TTC549 (cell line): ENCODE measurements around the gene GSX2.
A peak's percentile ranks its signal among the peaks of the same experiment; 100 is the strongest.
"Not testable (repeated sequence)": the region's sequence is repeated elsewhere in the genome, so short reads cannot be mapped to it uniquely, and the experiment has no call there.

ENCODE experiments used
- FAIRE-seq: peaks from 2 replicates; lab custom pipeline; 2012; peaks lifted over from hg19 to GRCh38; lab: Jason Lieb, UNC

GSX2 gene

DNA sequence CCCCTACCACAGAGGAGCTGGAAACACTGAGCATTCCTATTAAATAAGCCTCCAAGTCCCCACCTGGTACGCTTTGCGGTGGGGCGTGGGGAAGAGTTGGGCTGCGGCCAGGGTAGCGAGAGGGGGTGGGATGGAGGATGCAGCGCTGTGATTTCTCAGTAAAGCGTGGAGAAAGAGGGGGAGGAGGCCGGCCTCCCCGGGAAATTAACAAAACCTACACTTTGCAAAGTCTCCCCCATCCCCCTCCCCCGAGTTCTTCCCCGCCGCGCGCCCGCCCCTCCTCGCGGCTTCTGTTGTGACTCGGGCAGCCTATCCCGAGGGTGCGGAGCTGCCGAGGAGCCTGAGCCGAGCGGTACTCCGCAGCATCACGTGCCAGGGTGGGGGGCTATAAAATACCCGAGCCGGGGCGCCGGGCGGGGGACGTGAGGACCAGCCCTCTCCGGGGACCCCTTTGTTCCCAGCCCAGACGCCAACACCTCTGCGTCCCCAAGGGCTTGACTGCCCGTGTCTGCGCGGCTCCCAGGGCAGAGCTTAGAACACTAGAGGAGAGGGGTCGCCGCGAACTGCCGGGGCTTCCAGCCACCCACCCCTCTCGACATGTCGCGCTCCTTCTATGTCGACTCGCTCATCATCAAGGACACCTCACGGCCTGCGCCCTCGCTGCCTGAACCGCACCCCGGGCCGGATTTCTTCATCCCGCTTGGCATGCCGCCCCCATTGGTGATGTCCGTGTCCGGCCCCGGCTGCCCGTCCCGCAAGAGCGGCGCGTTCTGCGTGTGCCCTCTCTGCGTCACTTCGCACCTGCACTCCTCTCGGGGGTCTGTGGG, at the start of gene GSX2:
GSX2 (plus strand) TSS at position 416 of the 827 bp plus-strand sequence; CDS start at position 598, 182 bp downstream.
- FAIRE-seq = no peak

DNA sequence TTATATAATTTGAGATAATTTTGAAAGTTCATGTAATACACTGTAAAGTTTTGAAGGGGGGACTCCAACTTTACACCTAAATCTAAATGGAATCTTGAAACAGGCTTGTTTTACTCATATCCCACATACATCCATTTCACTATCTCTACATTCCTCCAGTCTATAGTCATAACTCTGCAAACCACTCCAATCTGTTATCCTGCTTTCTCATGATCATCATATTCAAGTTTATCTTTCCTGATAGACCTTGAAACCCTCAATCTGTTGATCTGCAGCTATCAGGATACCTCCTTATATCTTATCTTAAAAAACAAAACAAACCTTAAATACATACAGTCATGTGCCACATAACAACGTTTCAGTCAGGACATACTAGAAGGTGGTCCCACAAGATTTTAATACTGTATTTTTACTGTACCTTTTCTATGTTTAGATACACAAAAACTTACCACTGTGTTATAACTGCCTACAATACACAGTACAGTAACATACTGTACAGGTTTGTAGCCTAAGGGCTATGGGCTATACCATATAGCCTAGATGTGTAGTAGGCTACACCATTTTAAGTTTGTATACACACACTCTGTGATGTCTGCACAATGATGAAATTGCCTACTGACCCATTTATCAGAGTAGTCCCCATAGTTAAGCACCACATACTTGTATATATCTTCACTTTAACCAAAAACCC, 49.6 kb upstream of the GSX2 start:
- no peak for FAIRE-seq

DNA sequence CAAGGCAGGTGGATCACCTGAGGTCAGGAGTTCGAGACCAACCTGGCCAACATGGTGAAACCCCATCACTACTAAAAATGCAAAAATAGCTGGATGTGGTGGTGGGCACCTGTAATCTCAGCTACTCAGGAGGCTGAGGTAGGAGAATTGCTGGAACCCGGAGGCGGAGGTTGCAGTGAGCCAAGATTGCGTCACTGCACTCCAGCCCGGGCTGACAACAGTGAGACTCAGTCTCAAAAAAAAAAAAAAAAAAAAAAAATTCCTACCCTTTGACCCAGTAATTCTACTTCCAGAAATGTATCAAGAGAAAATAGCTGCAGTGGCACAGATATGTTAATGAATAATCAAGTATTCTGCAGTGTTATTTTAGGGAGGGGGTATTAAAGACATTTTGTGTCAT, 46.6 kb upstream of the GSX2 start:
- not testable (repeated sequence) for FAIRE-seq

DNA sequence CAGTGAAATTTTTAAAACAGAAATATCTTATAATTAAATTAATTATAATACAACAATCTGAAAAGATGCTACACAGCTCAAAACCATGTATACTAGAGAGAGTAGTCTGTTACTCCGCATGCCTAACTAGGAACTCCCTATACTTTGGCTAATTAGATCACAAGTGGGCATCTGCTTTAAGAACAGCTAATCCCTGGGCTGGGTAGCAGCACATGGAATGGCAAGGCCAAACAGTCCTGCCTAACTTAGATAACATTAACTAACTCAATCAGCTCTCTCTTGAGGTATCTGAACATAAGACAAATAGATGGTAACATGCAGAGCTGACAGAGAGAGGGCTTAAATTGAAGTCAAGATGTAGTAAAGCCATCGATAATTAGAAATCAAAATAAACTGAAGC, 45.5 kb upstream of the GSX2 start:
- no peak for FAIRE-seq

DNA sequence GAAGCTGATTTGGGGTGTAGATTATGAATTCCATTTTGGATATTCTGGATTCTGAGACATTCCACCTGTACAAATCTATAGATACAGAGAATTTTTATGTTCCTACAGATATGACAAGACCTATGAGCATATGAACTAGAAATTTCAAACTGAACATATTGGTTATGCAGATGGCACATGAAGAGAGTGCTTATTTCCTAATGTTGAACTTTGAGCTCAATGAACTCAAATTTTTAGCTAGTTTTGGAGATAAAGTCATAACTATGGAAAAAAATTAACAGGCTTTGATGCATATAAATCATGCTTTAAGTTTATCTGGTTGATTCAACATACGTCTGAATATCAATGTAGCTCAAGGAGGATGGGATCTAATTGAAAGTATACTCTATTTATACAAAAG, 44.5 kb upstream of the GSX2 start:
- no peak for FAIRE-seq

DNA sequence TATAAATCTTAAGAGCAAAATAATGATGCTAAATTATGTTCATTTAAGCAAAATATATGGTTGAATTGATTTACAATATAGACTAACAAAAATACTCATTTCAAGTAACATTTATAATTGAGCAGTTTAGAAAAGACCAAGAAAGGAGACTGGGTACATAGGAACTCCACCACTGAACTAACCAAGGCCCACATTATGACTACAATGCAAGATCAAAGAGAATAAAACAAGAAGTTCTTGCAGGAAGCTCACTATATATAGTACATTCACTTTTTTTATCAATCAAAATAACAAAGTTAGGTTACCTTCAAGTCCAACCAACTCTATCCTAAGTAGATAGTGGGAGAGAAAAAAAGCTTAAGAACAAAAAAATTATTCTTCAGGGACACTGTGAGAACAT, 43.6 kb upstream of the GSX2 start:
- FAIRE-seq = no peak

DNA sequence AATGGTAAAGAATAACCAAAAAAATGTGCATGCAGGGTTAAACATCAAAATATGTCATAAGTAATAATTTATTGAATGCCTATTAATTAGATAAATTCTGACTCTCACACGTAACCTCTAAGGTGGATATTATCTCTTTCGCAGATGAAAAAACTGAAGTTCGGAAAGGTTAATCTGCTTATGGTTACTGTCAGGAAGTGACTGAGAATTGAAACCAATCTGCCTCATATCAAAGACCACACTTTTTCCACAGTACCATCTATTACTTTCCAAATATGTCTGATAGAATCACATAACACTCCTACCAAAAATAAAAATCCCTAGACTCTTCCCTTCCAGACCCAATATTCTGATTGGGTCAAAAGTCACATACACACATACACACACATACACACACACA, 41.8 kb upstream of the GSX2 start:
- FAIRE-seq = no peak

DNA sequence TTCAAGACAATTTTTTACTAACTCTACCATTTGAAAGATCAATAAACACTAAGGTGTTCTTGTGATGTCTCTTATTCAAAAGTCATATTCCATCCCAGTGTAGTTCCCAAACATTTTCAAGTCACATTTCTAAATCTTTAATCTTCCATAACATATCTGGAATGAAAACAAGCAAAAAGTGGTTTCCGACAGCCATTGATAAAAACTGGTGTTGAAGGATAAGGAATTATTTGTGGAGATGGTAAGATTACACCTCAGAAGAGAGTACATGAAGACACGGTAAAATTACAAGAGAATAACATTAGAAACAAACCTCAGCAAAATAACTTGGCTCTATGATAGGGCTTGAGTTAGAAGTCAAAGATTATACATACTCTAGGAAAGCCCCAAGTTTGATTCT, 39.8 kb upstream of the GSX2 start:
- FAIRE-seq = no peak

DNA sequence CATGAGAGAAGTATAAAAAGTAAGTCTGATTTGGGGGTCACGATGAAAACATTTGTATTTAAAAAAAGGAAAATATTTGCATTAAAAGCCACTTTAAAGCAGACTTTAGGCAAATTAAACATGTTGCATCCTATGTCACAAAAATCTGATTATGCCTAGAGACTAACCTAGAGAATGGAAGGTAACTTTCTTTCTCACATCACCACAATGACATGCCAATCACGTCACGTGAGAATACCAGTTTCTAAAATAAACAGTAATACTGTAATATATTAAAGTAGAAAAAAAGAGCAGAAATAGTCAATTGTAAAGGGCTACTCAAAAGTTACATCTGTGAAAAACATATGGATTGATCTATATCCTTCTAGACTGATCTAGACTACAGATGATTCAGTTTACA, 38.9 kb upstream of the GSX2 start:
- no peak for FAIRE-seq

DNA sequence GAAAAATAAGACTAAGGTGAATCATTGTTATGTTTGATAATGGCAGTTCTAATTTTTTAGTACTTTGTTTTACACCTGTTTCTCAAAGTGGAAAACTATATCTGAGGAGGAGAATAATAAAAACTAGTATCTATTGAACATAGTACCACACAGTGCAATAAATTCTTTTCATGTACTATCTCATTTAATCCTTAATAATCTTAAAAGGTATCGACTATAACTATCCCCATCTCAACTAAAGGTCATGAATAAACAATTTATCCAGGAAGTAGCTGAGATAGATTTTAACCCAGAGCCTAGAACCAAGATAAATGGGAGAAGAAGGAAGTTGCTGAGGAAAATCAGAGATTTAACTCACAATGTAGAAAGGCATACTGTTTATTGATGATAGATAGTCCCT, 38.1 kb upstream of the GSX2 start:
- FAIRE-seq = no peak

DNA sequence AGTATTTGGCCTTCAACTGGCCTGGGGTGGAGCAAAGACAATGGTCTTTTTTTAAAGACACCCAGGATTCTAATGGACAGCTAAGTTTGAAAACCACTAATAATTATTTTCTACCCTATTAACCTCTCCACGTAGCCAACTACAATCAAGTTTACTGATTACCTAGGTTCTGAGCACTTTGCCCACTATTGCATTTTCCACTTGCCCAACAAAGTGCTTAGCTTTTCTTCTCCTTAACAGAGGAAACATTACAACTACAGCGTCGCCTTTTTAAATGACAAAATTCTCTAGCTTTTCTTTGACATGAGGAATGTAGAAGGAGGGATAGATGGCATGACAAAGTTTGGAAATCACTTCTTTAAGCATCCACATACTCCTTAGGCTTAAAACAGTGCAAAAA, 37.6 kb upstream of the GSX2 start:
- FAIRE-seq = no peak

DNA sequence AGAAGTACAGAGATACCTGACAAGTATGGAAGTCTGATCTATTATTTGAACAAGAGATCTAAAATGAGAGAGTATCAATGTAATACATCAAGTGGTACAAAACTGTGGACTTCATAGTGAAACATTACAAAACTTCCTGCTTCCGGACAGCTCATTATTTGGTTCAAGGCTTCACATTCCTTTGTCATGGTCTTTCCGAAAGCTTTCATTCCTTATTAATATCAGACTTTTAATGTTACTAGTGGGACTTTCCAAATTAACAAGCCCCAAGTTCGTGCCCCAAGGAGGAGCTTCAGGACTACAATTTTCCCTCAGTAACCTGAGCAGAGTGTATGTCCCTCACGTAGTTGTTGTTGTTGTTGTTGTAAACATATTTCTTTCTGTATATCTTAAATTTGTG, 36.7 kb upstream of the GSX2 start:
- no peak for FAIRE-seq

DNA sequence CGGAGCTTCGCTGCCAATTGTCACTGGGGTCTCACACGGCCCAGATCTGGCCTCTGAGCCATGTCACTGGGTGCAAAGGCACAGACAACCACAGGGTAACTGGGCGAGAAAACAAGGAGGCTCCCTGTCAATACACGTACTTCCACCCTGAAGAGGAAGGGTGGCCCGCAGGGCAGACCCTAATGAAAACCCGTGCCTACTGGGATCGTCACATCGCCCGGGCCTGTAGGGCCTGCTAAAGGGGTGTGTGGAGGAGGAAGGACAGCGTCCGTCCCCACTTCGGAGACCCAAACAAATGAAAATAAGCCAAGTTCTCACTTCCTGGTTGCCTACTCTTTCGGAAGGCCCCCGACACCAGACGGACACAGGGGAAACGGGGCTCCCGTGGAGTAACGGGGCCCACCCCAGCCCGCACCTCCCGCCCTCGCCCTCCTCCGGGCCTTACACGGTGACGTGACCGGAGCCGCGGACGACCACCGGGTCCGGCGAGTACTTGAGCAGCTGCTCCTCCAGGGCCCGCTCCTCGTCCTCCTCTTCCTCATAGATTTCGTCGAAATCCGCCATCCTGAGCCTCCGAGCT, 36.1 kb upstream of the GSX2 start:
- no peak for FAIRE-seq

DNA sequence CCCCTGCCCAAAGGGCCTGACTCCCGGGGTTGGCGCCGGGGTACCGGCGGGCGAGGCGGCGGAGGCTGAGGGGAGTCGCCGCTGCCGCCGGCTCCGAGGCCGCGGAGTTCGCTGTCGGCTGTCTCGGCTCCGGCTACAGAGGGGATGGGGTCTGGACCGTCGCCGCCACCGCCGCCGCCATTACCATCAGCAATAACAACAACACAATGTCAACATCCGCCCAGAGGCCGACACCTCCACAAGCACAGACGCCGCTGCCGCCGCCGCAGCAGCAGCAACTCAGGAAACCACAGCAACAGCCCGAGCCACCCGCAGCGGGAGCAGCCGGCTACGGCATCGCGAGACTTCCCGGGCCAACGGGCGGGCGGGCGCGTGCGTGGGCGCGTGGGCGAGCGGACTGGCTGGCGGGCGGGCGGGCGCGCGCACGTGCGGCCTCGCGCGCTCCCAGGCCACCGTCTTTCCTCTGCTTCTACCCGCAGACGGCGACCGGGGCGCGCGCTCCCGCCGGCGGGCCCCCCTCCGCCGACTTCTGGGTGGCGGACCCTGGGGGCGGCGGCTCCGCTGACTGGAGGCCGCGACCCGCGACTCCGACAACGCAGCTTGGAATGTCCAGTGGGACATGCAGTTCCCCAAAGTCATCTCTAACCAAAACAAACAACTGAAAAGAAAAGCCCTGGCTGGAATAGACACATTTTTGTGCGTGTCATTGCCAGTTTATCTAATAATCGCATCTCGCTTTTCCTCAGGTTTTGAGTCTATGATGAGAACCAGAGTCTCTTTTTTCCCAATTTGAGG, 35.4 kb upstream of the GSX2 start, which contains the start of gene CHIC2:
CHIC2 (minus strand) TSS at position 289 of the 795 bp plus-strand sequence. CDS start 305 bp downstream, outside the sequence.
- peak; percentile 60 for FAIRE-seq

DNA sequence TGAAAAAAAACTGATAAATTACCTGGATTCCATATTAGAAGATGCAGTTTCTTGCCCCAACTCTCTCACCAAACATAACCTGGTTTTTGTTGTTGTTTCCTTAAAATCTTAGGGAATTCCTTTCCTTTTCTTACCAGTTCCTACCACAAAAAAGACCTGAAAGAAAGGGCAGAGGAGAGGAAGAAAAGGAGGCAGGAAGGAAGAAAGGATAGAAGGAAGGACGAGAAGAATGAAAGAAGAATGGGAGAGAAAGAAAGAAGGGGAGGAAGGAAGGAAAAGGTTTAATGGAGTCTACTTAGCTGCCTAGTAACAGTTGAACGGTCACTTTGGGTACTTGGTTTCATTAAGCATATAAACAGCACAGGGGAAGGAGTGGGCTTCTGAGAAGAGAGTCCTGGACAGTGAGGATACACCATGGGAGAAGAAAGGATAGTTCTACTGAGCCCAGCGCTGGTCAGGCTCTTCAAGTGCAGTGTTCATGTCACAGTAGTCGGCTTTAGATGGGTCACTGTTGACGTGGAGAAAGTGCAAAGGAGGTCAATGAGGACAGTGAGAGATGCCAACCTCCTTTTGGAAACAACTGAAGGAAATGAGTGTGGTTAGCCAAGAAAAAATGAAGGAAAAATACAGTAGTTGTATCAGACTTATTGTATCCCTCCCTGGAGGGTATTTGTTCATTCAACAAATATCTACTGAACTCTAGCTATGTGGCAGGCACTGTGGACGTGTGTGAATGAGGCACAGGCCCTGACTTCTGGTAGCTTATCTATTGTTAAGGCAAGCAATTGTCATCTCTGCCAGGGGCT, 34.5 kb upstream of the GSX2 start:
- FAIRE-seq = no peak

DNA sequence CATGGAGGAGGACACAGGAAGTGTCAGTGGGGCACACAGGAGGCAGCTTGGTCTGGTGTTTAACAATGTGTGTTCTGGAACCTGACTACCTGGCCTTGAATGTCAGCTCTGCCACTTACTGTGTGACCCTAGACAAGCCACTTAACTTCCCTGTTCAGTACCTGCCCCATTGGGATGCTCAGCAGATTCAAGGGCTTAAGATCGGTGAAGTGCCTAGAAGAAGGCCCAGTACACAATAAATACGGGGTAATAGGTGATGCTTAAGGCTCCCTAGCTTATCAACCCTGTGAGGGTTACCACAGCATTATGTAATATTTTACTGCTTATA, 33.9 kb upstream of the GSX2 start:
- no peak for FAIRE-seq

DNA sequence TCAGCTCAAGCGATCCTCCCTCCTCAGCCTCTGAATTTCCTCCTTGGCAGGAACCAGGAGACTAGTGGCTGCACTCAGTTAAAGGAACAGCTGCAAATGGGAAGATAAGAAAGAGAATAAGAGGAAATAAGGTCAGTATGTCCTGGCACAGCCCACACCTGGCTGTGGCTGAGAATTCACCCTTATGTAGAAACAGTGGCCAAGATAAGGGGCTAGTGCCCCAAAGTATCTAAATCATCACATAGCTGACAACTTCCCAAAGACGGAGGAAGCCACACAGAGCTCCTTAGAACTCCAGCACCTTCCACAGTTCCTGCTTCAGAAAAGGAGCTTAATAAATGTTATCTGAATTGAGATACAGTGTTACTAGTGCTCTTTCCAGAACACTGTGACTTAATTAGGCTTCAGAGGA, 33.2 kb upstream of the GSX2 start:
- no peak for FAIRE-seq

DNA sequence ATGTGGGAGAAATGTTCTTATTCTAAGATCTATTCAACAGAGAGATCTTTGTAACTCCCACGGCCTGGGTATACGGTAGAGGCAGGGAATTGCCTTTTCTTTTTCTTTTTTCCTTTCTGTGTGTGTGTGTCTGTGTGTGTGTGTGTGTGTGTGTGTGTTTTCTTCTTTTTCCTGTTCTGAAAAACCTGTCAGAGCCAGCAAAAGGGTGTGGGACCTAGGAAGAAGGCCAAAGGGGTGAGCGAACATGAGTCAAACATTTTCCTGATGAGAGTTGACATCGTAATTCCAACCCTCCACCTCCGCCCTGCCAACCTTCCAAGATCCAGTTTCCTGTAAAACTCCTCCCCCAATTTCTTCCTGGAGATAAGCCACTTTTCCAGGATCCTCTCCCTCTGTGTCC, 32.8 kb upstream of the GSX2 start:
- no peak for FAIRE-seq

DNA sequence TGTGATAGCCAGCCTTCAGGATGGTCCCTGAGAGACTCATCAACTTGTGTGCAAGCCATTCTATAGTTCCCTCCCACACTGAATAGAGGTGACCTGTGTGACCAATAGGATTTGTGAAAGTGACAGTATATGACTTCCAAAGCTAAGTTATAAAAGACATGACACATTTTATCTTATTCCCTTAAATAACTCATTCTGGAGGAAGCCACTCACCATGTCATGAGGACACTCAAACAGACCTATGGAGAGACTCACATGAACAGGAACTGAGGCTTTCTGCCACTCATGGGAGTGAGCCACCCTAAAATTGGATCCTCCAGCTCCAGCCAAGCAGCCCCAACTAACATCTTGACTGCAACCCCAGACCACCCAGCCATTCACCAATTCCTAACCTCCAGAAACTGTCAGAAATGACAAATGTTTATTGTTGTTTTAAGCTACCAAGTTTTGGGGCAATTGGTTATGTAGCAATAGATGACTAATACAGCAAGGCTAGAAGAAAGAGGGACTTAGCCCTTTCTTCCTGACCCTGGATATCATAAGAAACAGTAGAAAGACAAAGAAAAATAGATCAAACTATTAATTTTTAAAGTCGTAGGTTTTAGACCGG, 26.6 kb upstream of the GSX2 start:
- no peak for FAIRE-seq

DNA sequence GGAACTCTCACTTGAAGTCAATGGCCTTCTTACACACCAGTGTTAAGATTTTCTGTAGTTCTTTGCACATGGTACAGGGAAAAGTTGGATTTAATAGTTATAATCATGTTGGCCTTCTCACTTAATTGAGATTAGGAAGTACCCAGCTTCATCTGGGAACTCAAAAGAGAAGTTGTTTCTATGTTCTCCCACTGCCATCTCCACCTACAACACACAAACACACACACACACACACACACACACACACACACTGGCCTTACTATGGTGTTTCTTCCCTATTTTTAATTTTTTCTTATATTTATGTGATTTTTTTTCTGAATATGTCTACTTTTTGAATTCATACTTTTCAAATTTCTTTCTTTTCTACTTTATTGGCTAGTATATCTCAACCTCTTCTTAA, 25.6 kb upstream of the GSX2 start:
- no peak for FAIRE-seq

DNA sequence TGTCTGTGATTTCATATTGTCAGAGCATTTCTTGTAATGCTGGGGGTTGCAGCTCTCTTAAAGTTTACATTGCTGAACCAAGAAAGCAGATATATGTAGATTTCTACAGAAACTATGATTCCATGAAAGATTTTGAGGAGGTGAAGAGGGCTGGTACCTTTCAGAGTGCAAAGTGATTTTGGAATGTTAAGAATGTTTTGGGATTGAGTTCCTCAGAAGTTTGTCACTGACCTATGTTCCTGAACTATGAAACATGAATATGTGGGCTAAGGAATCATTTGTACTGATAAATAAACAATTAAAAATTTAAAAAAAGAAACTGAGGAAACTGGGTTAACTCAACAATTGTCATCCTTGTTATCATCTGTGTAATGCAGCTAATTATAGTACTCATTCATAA, 23.3 kb upstream of the GSX2 start:
- no peak for FAIRE-seq
